GM12878 (cell line): ENCODE data around the gene AMELX. TPM values are rescaled to one million over a fixed set of nuclear protein-coding genes. Genes with fewer than 3 reads are reported as not detected.

ENCODE experiments used
- ATAC-seq: fragments of 200-7000 bp; cut with Tn5 transposase; 3 replicates; pipeline ENCODE4 v1.9.1; 2020; ENCODE audit warnings: mild to moderate bottlenecking, moderate library complexity
- BruUV-seq: library from RNA; stranded (reverse); fragments of 400-500 nt; replicated peaks from 2 replicates; lab custom pipeline; 2021; lab: Mats Ljungman, UMichigan
- CTCF ChIA-PET: fragments of 300-600 bp; sonication (Branson Sonifier 250); formaldehyde crosslinking; extraction: SDS; loops from one replicate; lab custom pipeline; 2021; ENCODE audit warnings: inconsistent platforms; lab: Yijun Ruan, JAX
- POLR2A ChIA-PET: fragments of 350-600 bp; formaldehyde crosslinking; extraction: SDS; loops from one replicate; lab custom pipeline; 2021; ENCODE audit warnings: inconsistent platforms; lab: Charles Lee
- RAD21 ChIA-PET: fragments of 300-600 bp; sonication (Branson Sonifier 250); formaldehyde crosslinking; loops from one replicate; lab custom pipeline; 2023; ENCODE audit warnings: antibody characterized with exemption; ENCODE audit not compliant: unreplicated experiment; lab: Charles Lee
- SMC1A ChIA-PET: fragments of 300-600 bp; sonication (Branson Sonifier 250); formaldehyde crosslinking; loops from one replicate; lab custom pipeline; 2023; ENCODE audit not compliant: unreplicated experiment, uncharacterized antibody; lab: Charles Lee
- DNase-seq: peaks from one replicate; pipeline ENCODE4 v3.0.0-alpha.2; 2011; ENCODE audit warnings: low read depth, low spot score
- FAIRE-seq: peaks from 3 replicates; lab custom pipeline; 2011; peaks lifted over from hg19 to GRCh38; lab: Jason Lieb, UNC
- H2AFZ ChIP-seq: 2 replicates; pipeline ENCODE4 v1.6.0; 2011; ENCODE audit warnings: low read depth, low read length, control low read depth; ENCODE audit not compliant: control insufficient read depth
- H3K27ac ChIP-seq: 2 replicates; pipeline ENCODE4 v1.5.1; 2011; ENCODE audit warnings: control low read depth; ENCODE audit not compliant: control insufficient read depth, insufficient read depth
- H3K27me3 ChIP-seq, 2 experiments: replicated peaks in 1 of 2; 2 replicates each; pipeline versions ENCODE4 v1.6.0 to v1.6.1; 2011; ENCODE audit warnings: low read length in 1 of 2; ENCODE audit not compliant: control insufficient read depth in 2 of 2, insufficient read depth in 2 of 2
- H3K36me3 ChIP-seq, 2 experiments: 2 replicates each; pipeline ENCODE4 v1.5.1; 2011; ENCODE audit warnings: low read length in 1 of 2; ENCODE audit not compliant: control insufficient read depth in 2 of 2, insufficient read depth in 2 of 2
- H3K4me1 ChIP-seq: 2 replicates; pipeline ENCODE4 v1.6.1; 2011; ENCODE audit warnings: mild to moderate bottlenecking, low read length, moderate library complexity, mixed read lengths; ENCODE audit not compliant: control insufficient read depth, insufficient read depth
- H3K4me2 ChIP-seq: 2 replicates; pipeline ENCODE4 v1.6.0; 2011; ENCODE audit warnings: control low read depth; ENCODE audit not compliant: control insufficient read depth, insufficient read depth
- H3K4me3 ChIP-seq: fragments of 200-600 bp; sonication (generic); 2 replicates; pipeline ENCODE4 v1.5.1; 2016
- H3K79me2 ChIP-seq: 2 replicates; pipeline ENCODE4 v1.6.0; 2011; ENCODE audit warnings: low read length; ENCODE audit not compliant: control insufficient read depth, insufficient read depth
- H3K9ac ChIP-seq: 2 replicates; pipeline ENCODE4 v1.8.0; 2011; ENCODE audit warnings: low read length, control low read depth, mixed read lengths; ENCODE audit not compliant: control insufficient read depth, insufficient read depth
- H3K9me3 ChIP-seq: replicated peaks from 3 replicates; pipeline ENCODE4 v1.5.1; 2011; ENCODE audit warnings: mild to moderate bottlenecking, low read length; ENCODE audit not compliant: control insufficient read depth, insufficient read depth
- H4K20me1 ChIP-seq: 2 replicates; pipeline ENCODE4 v1.6.0; 2011; ENCODE audit not compliant: control insufficient read depth, insufficient read depth
- CTCF ChIP-seq, 3 experiments: IDR thresholded peaks in 2 of 3; conservative IDR thresholded peaks in 1 of 3; 2 replicates each; pipeline ENCODE4 v1.5.1; 2011; ENCODE audit warnings: low read depth in 3 of 3, low read length in 3 of 3, mild to moderate bottlenecking in 3 of 3, control low read depth in 2 of 3, moderate library complexity in 2 of 3, inconsistent platforms in 1 of 3, mixed read lengths in 1 of 3; ENCODE audit not compliant: control insufficient read depth in 2 of 3, insufficient read depth in 1 of 3; ENCODE audit errors: extremely low read depth in 1 of 3
- EGR1 ChIP-seq, 2 experiments: IDR thresholded peaks; 1 replicate in 1 of 2; 2 replicates in 1 of 2; pipeline ENCODE4 v1.6.1; 2011 to 2012; ENCODE audit warnings: low read depth in 2 of 2, low read length in 2 of 2, borderline replicate concordance in 1 of 2, mild to moderate bottlenecking in 1 of 2, moderate library complexity in 1 of 2
- EZH2 ChIP-seq: IDR thresholded peaks from 2 replicates; pipeline ENCODE4 v1.6.1; 2012; ENCODE audit warnings: low read depth, mild to moderate bottlenecking, control low read depth, inconsistent platforms, low read length, borderline replicate concordance; ENCODE audit not compliant: control insufficient read depth
- KDM1A ChIP-seq: fragments of 200-600 bp; sonication (generic); IDR thresholded peaks from 2 replicates; pipeline ENCODE4 v1.6.1; 2016; ENCODE audit warnings: borderline replicate concordance
- MEF2B ChIP-seq: fragments of 450-650 bp; IDR thresholded peaks from 2 replicates; pipeline ENCODE4 v1.6.1; 2018; ENCODE audit warnings: mild to moderate bottlenecking, moderate library complexity; ENCODE audit not compliant: partially characterized antibody, poor library complexity, severe bottlenecking
- MTA3 ChIP-seq: IDR thresholded peaks from 2 replicates; pipeline ENCODE4 v1.6.1; 2012; ENCODE audit warnings: low read length, inconsistent platforms, borderline replicate concordance
- NFXL1 ChIP-seq: fragments of 450-650 bp; IDR thresholded peaks from 2 replicates; pipeline ENCODE4 v1.6.1; 2017; ENCODE audit warnings: antibody characterized with exemption, mild to moderate bottlenecking, borderline replicate concordance
- NR2C2 ChIP-seq: IDR thresholded peaks from 2 replicates; pipeline ENCODE4 v1.6.1; 2011; ENCODE audit warnings: borderline replicate concordance, low read depth; ENCODE audit not compliant: control insufficient read depth, insufficient read length
- RB1 ChIP-seq: fragments of 450-650 bp; formaldehyde crosslinking; IDR thresholded peaks from 2 replicates; pipeline ENCODE4 v1.6.1; 2017; ENCODE audit warnings: mild to moderate bottlenecking, borderline replicate concordance
- RELB ChIP-seq: fragments of 450-650 bp; IDR thresholded peaks from 2 replicates; pipeline ENCODE4 v1.6.1; 2017; ENCODE audit warnings: low read depth, mild to moderate bottlenecking, moderate library complexity
- RFX5 ChIP-seq: IDR thresholded peaks from 2 replicates; pipeline ENCODE4 v1.6.1; 2011; ENCODE audit warnings: low read depth, low read length, improper control_type of control experiment
- SREBF1 ChIP-seq: IDR thresholded peaks from 2 replicates; pipeline ENCODE4 v1.6.1; 2012; ENCODE audit warnings: mild to moderate bottlenecking, low read length
- USF1 ChIP-seq: IDR thresholded peaks from 2 replicates; pipeline ENCODE4 v1.6.1; 2011; ENCODE audit warnings: borderline replicate concordance, low read depth, mild to moderate bottlenecking, moderate library complexity, mixed read lengths, low read length; ENCODE audit not compliant: insufficient read depth; ENCODE audit errors: extremely low read length
- YY1 ChIP-seq: IDR thresholded peaks from 2 replicates; pipeline ENCODE4 v1.6.1; 2011; ENCODE audit warnings: low read depth, mild to moderate bottlenecking, low read length
- ZBED1 ChIP-seq: IDR thresholded peaks from 2 replicates; pipeline ENCODE4 v1.6.1; 2016; ENCODE audit warnings: borderline replicate concordance
- WGBS: methylation state at CpG from one replicate; pipeline ENCODE4 v1.1.6; 2016; ENCODE audit warnings: low lambda C conversion rate; ENCODE audit not compliant: insufficient replicate concordance, insufficient coverage; ENCODE audit errors: missing lambda C conversion rate; 5-methylcytosine and 5-hydroxymethylcytosine counted together
- in situ Hi-C: fragments of 300-500 bp; cut with MboI; formaldehyde crosslinking; loops from 9 replicates; pipeline ENCODE4 v1.14.3; 2018; ENCODE audit warnings: mixed read lengths
- intact Hi-C: fragments of 100-400 bp; cut with micrococcal nuclease; formaldehyde crosslinking; loops from one replicate; pipeline ENCODE4 v1.14.2; 2022; ENCODE audit not compliant: unreplicated experiment
- polyA plus RNA-seq, 11 experiments: library from polyadenylated mRNA; depleted of rRNA in 4 of 11; unstranded in 6 of 11; stranded (reverse) in 5 of 11; fragments of >200 nt; fragmentation: Nextera tagmentation in 4 of 11; fragmentation: Illumina TruSeq in 1 of 11; extraction: Ambion mirVana in 4 of 11; extraction: Trizol in 1 of 11; gene quantifications; 1 replicate in 1 of 11; 2 replicates in 10 of 11; pipeline versions ENCODE4 v1.2.1 to v1.2.3, GENCODE V29; 2011 to 2016; ENCODE audit warnings: inconsistent platforms in 2 of 11, missing spikeins in 2 of 11, low read depth in 1 of 11
- total RNA-seq, 4 experiments: library from RNA; depleted of rRNA in 3 of 4; stranded (reverse); fragments of >200 nt in 3 of 4; fragmentation: Illumina TruSeq in 1 of 4; extraction: Trizol in 1 of 4; gene quantifications; 2 replicates each; pipeline versions ENCODE4 v1.2.1 to v1.2.3, GENCODE V29; 2013 to 2021
- TF ChIP-seq, protein P1 (sequence below): IDR thresholded peaks from 2 replicates; pipeline ENCODE4 v1.6.1; 2011; ENCODE audit warnings: borderline replicate concordance, low read depth, mild to moderate bottlenecking, moderate library complexity, low read length; ENCODE audit not compliant: insufficient read depth, poor library complexity, severe bottlenecking

Gene AMELX
- total and polyA plus RNA-seq, 10 of the 15 experiments (the other 5 are each of a cell fraction or from before 2014, with no cell fraction given), result not detected

- Histone ChIP-seq H3K27ac (no peak overlapping the region), H4K20me1 (no peaks in the 10 kb centered on the region), H3K36me3 (no peaks in the 10 kb centered on the region), H3K9me3 (no peaks in the 10 kb centered on the region), H3K9ac (no peak overlapping the region), H3K4me2 (no peak overlapping the region), H3K79me2 (no peaks in the 10 kb centered on the region), H3K27me3 (no peaks in the 10 kb centered on the region), H3K4me3 (no peak overlapping the region), H3K4me1 (no peaks in the 10 kb centered on the region), H2AFZ (no peak overlapping the region)
- FAIRE-seq, result no peak
- BruUV-seq, result no TSS peak
- WGBS, result 28% methylated on average over 2 of the region's 2 CpGs
- ChIA-PET CTCF (no interaction called here), RAD21 (no interaction called here), SMC1A (no interaction called here), POLR2A (no interaction called here)
- no peak for DNase-seq
- intact Hi-C loops (no loop called here), in situ Hi-C loops (no loop called here)
- ATAC-seq, result no peak
- no peak for TF ChIP-seq RB1
- TF ChIP-seq USF1, result no peak
- TF ChIP-seq RFX5, result no peak
- TF ChIP-seq SREBF1, result no peak
- TF ChIP-seq MEF2B, result no peak
- TF ChIP-seq YY1, result no peak
- TF ChIP-seq MTA3, result no peak
- TF ChIP-seq CTCF (IDR thresholded peaks at IDR 0.05 in 2 of 3, conservative IDR thresholded peaks at IDR 0.05 in 1 of 3; ENCODE audit: control insufficient read depth in 2 of 3, extremely low read depth in 1 of 3, insufficient read depth in 1 of 3, low read depth in 3 of 3, low read length in 3 of 3), result no peak
- TF ChIP-seq KDM1A, result no peak
- TF ChIP-seq, protein P1, sequence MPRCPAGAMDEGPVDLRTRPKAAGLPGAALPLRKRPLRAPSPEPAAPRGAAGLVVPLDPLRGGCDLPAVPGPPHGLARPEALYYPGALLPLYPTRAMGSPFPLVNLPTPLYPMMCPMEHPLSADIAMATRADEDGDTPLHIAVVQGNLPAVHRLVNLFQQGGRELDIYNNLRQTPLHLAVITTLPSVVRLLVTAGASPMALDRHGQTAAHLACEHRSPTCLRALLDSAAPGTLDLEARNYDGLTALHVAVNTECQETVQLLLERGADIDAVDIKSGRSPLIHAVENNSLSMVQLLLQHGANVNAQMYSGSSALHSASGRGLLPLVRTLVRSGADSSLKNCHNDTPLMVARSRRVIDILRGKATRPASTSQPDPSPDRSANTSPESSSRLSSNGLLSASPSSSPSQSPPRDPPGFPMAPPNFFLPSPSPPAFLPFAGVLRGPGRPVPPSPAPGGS, result no peak
- TF ChIP-seq ZBED1, result no peak
- TF ChIP-seq NR2C2, result no peak
- TF ChIP-seq EZH2, result no peak
- TF ChIP-seq RELB, result no peak
- TF ChIP-seq NFXL1, result no peak
- TF ChIP-seq EGR1 (IDR thresholded peaks at IDR 0.05; ENCODE audit: borderline replicate concordance in 1 of 2, low read depth in 2 of 2, low read length in 2 of 2), result no peak
These were observed 43.0 kb downstream of the AMELX start for GRCh38 chrX:11336201-11336600.
